GM23338 (cell line): ENCODE data around the gene IL6R.
"Not testable (repeated sequence)": the region's sequence is repeated elsewhere in the genome, so short reads cannot be mapped to it uniquely, and the experiment has no call there.

Source experiments
- EZH2 ChIP-seq: fragments of 200-600 bp; sonication (generic); IDR thresholded peaks from one replicate; pipeline ENCODE4 v1.8.0; 2017; ENCODE audit warnings: antibody characterized with exemption, mild to moderate bottlenecking, low read depth; ENCODE audit not compliant: unreplicated experiment
- NANOG ChIP-seq: IDR thresholded peaks from 2 replicates; pipeline ENCODE4 v1.6.1; 2016; ENCODE audit warnings: antibody characterized with exemption, borderline replicate concordance
- TF ChIP-seq, protein P1 (sequence below), 2 experiments: fragments of 200-600 bp in 1 of 2; sonication (generic) in 1 of 2; conservative IDR thresholded peaks; 2 replicates each; pipeline versions ENCODE4 v1.5.1 to v1.6.1; 2016 to 2017; ENCODE audit warnings: antibody characterized with exemption in 2 of 2, low read depth in 2 of 2, mild to moderate bottlenecking in 2 of 2, moderate library complexity in 1 of 2

DNA sequence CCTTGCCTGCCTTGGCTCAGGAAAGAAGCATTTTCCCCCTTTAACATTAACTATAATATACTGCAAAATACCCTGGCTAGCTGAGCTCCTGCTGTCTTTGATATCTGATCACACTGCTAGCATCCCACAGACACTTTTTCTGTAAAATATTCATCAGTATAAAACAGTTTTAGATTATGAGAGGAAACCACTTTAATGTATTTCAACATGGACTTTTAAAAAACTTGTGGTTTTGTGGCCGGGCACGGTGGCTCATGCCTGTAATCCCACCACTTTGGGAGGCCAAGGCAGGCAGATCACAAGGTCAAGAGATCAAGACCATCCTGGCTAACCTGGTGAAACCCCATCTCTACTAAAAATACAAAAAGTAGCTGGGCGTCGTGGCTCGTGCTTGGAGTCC lies 81.6 kb downstream of the IL6R start:
- TF ChIP-seq EZH2, NANOG: not testable (repeated sequence)
- TF ChIP-seq, protein P1, sequence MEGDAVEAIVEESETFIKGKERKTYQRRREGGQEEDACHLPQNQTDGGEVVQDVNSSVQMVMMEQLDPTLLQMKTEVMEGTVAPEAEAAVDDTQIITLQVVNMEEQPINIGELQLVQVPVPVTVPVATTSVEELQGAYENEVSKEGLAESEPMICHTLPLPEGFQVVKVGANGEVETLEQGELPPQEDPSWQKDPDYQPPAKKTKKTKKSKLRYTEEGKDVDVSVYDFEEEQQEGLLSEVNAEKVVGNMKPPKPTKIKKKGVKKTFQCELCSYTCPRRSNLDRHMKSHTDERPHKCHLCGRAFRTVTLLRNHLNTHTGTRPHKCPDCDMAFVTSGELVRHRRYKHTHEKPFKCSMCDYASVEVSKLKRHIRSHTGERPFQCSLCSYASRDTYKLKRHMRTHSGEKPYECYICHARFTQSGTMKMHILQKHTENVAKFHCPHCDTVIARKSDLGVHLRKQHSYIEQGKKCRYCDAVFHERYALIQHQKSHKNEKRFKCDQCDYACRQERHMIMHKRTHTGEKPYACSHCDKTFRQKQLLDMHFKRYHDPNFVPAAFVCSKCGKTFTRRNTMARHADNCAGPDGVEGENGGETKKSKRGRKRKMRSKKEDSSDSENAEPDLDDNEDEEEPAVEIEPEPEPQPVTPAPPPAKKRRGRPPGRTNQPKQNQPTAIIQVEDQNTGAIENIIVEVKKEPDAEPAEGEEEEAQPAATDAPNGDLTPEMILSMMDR (conservative IDR thresholded peaks at IDR 0.05; ENCODE audit: low read depth in 2 of 2), result not testable (repeated sequence)
